Nucleus accumbens (tissue), 56 donors: Measurements from ENCODE around the gene IFT20.

Source experiments
- DNase-seq, 56 donors: peaks; one replicate each; lab custom pipeline; 2025; lab: John Stamatoyannopoulos, UW

Gene IFT20

GRCh38 chr17:28365487-28365886 lies 30.2 kb upstream of the IFT20 start:
- DNase-seq, result no peak

GRCh38 chr17:28364665-28365363 lies 29.5 kb upstream of the IFT20 start, which contains the start of gene SEBOX:
SEBOX (minus strand) TSS chr17:28365199; CDS start chr17:28365151, 48 bp downstream.
- no peak for DNase-seq

- no peak for DNase-seq
These were observed 28.7 kb upstream of the IFT20 start for GRCh38 chr17:28363776-28364650.

- no peak for DNase-seq
These were observed 27.9 kb upstream of the IFT20 start for GRCh38 chr17:28363186-28363585.

- DNase-seq, result no peak
These were observed 22.6 kb upstream of the IFT20 start for GRCh38 chr17:28357901-28358197.

- peak in 55 of 56 donors; percentile 59 to 98 (median 93) for DNase-seq
These were observed 22.0 kb upstream of the IFT20 start, which contains the start of gene POLDIP2 for GRCh38 chr17:28357061-28357900. POLDIP2 (minus strand) TSS chr17:28357527; CDS start chr17:28357448, 79 bp downstream.

- no peak for DNase-seq
These were observed 15.0 kb upstream of the IFT20 start for GRCh38 chr17:28350271-28350670.

GRCh38 chr17:28348979-28349378 lies 13.7 kb upstream of the IFT20 start:
- no peak for DNase-seq

GRCh38 chr17:28347261-28347891 lies 12.1 kb upstream of the IFT20 start:
- DNase-seq, result no peak

GRCh38 chr17:28346746-28347246 lies 11.5 kb upstream of the IFT20 start:
- no peak for DNase-seq

GRCh38 chr17:28346199-28346580 lies 10.9 kb upstream of the IFT20 start:
- no peak for DNase-seq

GRCh38 chr17:28345419-28346198 lies 10.3 kb upstream of the IFT20 start:
- DNase-seq, result peak in 1 of 56 donors; percentile 11

- DNase-seq, result no peak
These were observed 9.2 kb upstream of the IFT20 start for GRCh38 chr17:28344435-28344901.

GRCh38 chr17:28344011-28344410 lies 8.7 kb upstream of the IFT20 start:
- DNase-seq, result no peak

GRCh38 chr17:28343491-28343932 lies 8.2 kb upstream of the IFT20 start:
- no peak for DNase-seq

GRCh38 chr17:28342313-28342712 lies 7.0 kb upstream of the IFT20 start:
- DNase-seq, result no peak

GRCh38 chr17:28341516-28341915 lies 6.2 kb upstream of the IFT20 start:
- no peak for DNase-seq

GRCh38 chr17:28340374-28340773 lies 5.1 kb upstream of the IFT20 start:
- DNase-seq, result no peak

- DNase-seq, result no peak
These were observed 4.2 kb upstream of the IFT20 start for GRCh38 chr17:28339431-28339830.
